HepG2 (cell line): Measurements from ENCODE around the gene HSPB6. TPM values are rescaled to one million over a fixed set of nuclear protein-coding genes. Genes with fewer than 3 reads are reported as not detected.

Source experiments
- ATF4 ChIP-seq, 2 experiments: fragments of 450-650 bp in 1 of 2; sonication (generic) in 1 of 2; formaldehyde crosslinking; IDR thresholded peaks; 2 replicates each; pipeline versions ENCODE4 v1.5.0 to v1.8.0; 2020 to 2022; ENCODE audit warnings: mild to moderate bottlenecking in 1 of 2, missing genetic modification reagents in 1 of 2
- CBFB ChIP-seq: sonication (generic); formaldehyde crosslinking; IDR thresholded peaks from 2 replicates; pipeline ENCODE4 v1.4.0; 2020; ENCODE audit warnings: missing genetic modification reagents
- CHD2 ChIP-seq: IDR thresholded peaks from 2 replicates; pipeline ENCODE4 v1.6.1; 2011; ENCODE audit warnings: low read depth, low read length, improper control_type of control experiment
- FOXP4 ChIP-seq: sonication (generic); formaldehyde crosslinking; IDR thresholded peaks from 2 replicates; pipeline ENCODE4 v1.4.0; 2020; ENCODE audit warnings: missing genetic modification reagents
- GATAD2A ChIP-seq: IDR thresholded peaks from 2 replicates; pipeline ENCODE4 v1.6.1; 2016
- GZF1 ChIP-seq: sonication (generic); formaldehyde crosslinking; IDR thresholded peaks from 2 replicates; pipeline ENCODE4 v1.5.1; 2020; ENCODE audit warnings: mild to moderate bottlenecking, missing genetic modification reagents
- NFKB2 ChIP-seq: sonication (generic); formaldehyde crosslinking; IDR thresholded peaks from 2 replicates; pipeline ENCODE4 v1.4.0; 2020; ENCODE audit warnings: missing genetic modification reagents, borderline replicate concordance
- RAD21 ChIP-seq: fragments of 450-650 bp; formaldehyde crosslinking; IDR thresholded peaks from 2 replicates; pipeline ENCODE4 v1.5.0; 2020; ENCODE audit warnings: mild to moderate bottlenecking
- RAD51 ChIP-seq: fragments of 450-650 bp; IDR thresholded peaks from 2 replicates; pipeline ENCODE4 v1.6.1; 2016; ENCODE audit warnings: borderline replicate concordance
- RNF2 ChIP-seq: fragments of 450-650 bp; conservative IDR thresholded peaks from 2 replicates; pipeline ENCODE4 v1.6.1; 2016; ENCODE audit warnings: low read depth
- SATB2 ChIP-seq: sonication (generic); formaldehyde crosslinking; IDR thresholded peaks from 2 replicates; pipeline ENCODE4 v1.5.0; 2020; ENCODE audit warnings: missing genetic modification reagents
- SMYD3 ChIP-seq: sonication (generic); formaldehyde crosslinking; IDR thresholded peaks from 2 replicates; pipeline ENCODE4 v1.8.1; 2023; ENCODE audit warnings: mild to moderate bottlenecking, missing genetic modification reagents
- TEF ChIP-seq: sonication (generic); formaldehyde crosslinking; IDR thresholded peaks from 2 replicates; pipeline ENCODE4 v1.5.0; 2020; ENCODE audit warnings: missing genetic modification reagents
- ZBTB7B ChIP-seq: sonication (generic); formaldehyde crosslinking; IDR thresholded peaks from 2 replicates; pipeline ENCODE4 v1.4.0; 2020; ENCODE audit warnings: missing genetic modification reagents
- ZFP90 ChIP-seq: sonication (generic); formaldehyde crosslinking; IDR thresholded peaks from 2 replicates; pipeline ENCODE4 v1.8.0; 2022; ENCODE audit warnings: missing genetic modification reagents, mild to moderate bottlenecking, inconsistent platforms, borderline replicate concordance
- ZNF256 ChIP-seq: sonication (generic); formaldehyde crosslinking; conservative IDR thresholded peaks from 2 replicates; pipeline ENCODE4 v1.4.0; 2020; ENCODE audit warnings: missing genetic modification reagents
- ZNF331 ChIP-seq: sonication (generic); formaldehyde crosslinking; IDR thresholded peaks from 2 replicates; pipeline ENCODE4 v1.4.0; 2020; ENCODE audit warnings: missing genetic modification reagents
- ZNF33A ChIP-seq: sonication (generic); formaldehyde crosslinking; IDR thresholded peaks from 2 replicates; pipeline ENCODE4 v1.5.1; 2020; ENCODE audit warnings: missing genetic modification reagents, mild to moderate bottlenecking, moderate library complexity, borderline replicate concordance
- ZNF558 ChIP-seq: sonication (generic); formaldehyde crosslinking; IDR thresholded peaks from 2 replicates; pipeline ENCODE4 v1.9.0; 2022; ENCODE audit warnings: mild to moderate bottlenecking, missing genetic modification reagents, borderline replicate concordance
- ZNF589 ChIP-seq: sonication (generic); formaldehyde crosslinking; conservative IDR thresholded peaks from 2 replicates; pipeline ENCODE4 v1.8.0; 2022; ENCODE audit warnings: mild to moderate bottlenecking, moderate library complexity, missing genetic modification reagents
- ZNF710 ChIP-seq: sonication (generic); formaldehyde crosslinking; IDR thresholded peaks from 2 replicates; pipeline ENCODE4 v1.5.0; 2020; ENCODE audit warnings: mild to moderate bottlenecking, missing genetic modification reagents, borderline replicate concordance
- ZNF773 ChIP-seq: sonication (generic); formaldehyde crosslinking; IDR thresholded peaks from 2 replicates; pipeline ENCODE4 v1.4.0; 2020; ENCODE audit warnings: missing genetic modification reagents, borderline replicate concordance
- ZNF775 ChIP-seq: sonication (generic); formaldehyde crosslinking; IDR thresholded peaks from 2 replicates; pipeline ENCODE4 v1.4.0; 2020; ENCODE audit warnings: missing genetic modification reagents, mild to moderate bottlenecking, moderate library complexity, borderline replicate concordance
- polyA plus RNA-seq, 8 experiments: library from polyadenylated mRNA; depleted of rRNA in 3 of 8; stranded (reverse) in 7 of 8; unstranded in 1 of 8; fragments of >200 nt; fragmentation: Illumina TruSeq in 4 of 8; extraction: Trizol in 4 of 8; gene quantifications; 2 replicates each; pipeline versions ENCODE4 v1.2.1 to v1.2.3, GENCODE V29; 2011 to 2016; ENCODE audit warnings: low read depth in 4 of 8, missing spikeins in 1 of 8, mixed read lengths in 1 of 8; ENCODE audit not compliant: insufficient read depth in 1 of 8
- total RNA-seq, 5 experiments: library from RNA; depleted of rRNA; stranded (reverse); fragments of >200 nt; fragmentation: Illumina TruSeq; extraction: Trizol; gene quantifications; 2 replicates each; pipeline ENCODE4 v1.2.3, GENCODE V29; 2016; ENCODE audit warnings: low read depth in 1 of 5

HSPB6 gene
- total and polyA plus RNA-seq, 2 of the 13 experiments (the other 11 are each of a cell fraction or from before 2014, with no cell fraction given) = 0.18 TPM; not detected in 1

GRCh38 chr19:35744430-35745327, 12.2 kb downstream of the HSPB6 start (continued):
- no peak for TF ChIP-seq ATF4 (CRISPR knock-in tag; IDR thresholded peaks at IDR 0.05)
- no peak for TF ChIP-seq NFKB2 (CRISPR knock-in tag)
- TF ChIP-seq ZNF589 = no peak
- no peak for TF ChIP-seq SATB2
- no peak for TF ChIP-seq ZBTB7B (CRISPR knock-in tag)
- no peak; the same call in 1 of the 2 replicates for TF ChIP-seq ZNF710 (CRISPR knock-in tag)
- TF ChIP-seq TEF (CRISPR knock-in tag) = no peak
- peak; percentile 40; the same call in 1 of the 2 replicates for TF ChIP-seq RAD21
- no peak for TF ChIP-seq ZNF558 (CRISPR knock-in tag)
- no peak for TF ChIP-seq CHD2
- no peak for TF ChIP-seq GATAD2A (CRISPR knock-in tag)
- TF ChIP-seq RNF2 = no peak
- 0 out of 2 replicates have a peak, but pooled peaks have one; percentile 62 for TF ChIP-seq ZFP90 (CRISPR knock-in tag)
- TF ChIP-seq ZNF775 (CRISPR knock-in tag) = no peak
- TF ChIP-seq ZNF773 (CRISPR knock-in tag) = no peak
- no peak for TF ChIP-seq ZNF331 (CRISPR knock-in tag)
- TF ChIP-seq ZNF33A (CRISPR knock-in tag) = no peak
- TF ChIP-seq RAD51 = no peak
- TF ChIP-seq SMYD3 (CRISPR knock-in tag) = no peak
- TF ChIP-seq CBFB = no peak
- 0 out of 2 replicates have a peak, but pooled peaks have one; percentile 12 for TF ChIP-seq FOXP4
- no peak for TF ChIP-seq ZNF256
- no peak for TF ChIP-seq GZF1 (CRISPR knock-in tag)
